Peyer's patch (tissue), 4 donors: ENCODE results near the gene ANKRD65.

Experiments
- POLR2A ChIP-seq, 2 donors: fragments of 450-650 bp; IDR thresholded peaks; one replicate each; pipeline ENCODE4 v1.5.1; 2017; ENCODE audit warnings: antibody characterized with exemption in 2 of 2, mild to moderate bottlenecking in 2 of 2, moderate library complexity in 2 of 2
- TF ChIP-seq, protein P1 (sequence below), 6 experiments: fragments of 450-650 bp in 4 of 6; fragments of 200-600 bp in 2 of 6; sonication (generic) in 1 of 6; IDR thresholded peaks; one replicate each; pipeline ENCODE4 v1.5.1; 2017 to 2019; ENCODE audit warnings: antibody characterized with exemption in 6 of 6, mild to moderate bottlenecking in 3 of 6, moderate library complexity in 1 of 6

DNA sequence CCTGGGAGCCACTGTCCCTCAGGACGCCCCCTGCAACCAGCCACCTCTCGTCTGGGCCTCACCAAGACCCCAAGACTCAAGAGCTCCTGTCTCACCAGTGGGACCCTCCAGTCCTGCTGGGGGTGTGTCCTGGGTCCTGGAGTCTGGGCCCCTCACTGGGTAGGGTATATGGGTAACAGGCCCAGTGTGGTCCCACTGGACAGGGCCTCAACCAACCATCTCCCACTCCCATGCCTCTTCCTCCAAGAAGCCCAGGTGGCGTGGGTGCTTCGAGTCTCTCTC is 13.7 kb upstream of the ANKRD65 start:
- TF ChIP-seq POLR2A (IDR thresholded peaks at IDR 0.05), result no peak
- TF ChIP-seq, protein P1, sequence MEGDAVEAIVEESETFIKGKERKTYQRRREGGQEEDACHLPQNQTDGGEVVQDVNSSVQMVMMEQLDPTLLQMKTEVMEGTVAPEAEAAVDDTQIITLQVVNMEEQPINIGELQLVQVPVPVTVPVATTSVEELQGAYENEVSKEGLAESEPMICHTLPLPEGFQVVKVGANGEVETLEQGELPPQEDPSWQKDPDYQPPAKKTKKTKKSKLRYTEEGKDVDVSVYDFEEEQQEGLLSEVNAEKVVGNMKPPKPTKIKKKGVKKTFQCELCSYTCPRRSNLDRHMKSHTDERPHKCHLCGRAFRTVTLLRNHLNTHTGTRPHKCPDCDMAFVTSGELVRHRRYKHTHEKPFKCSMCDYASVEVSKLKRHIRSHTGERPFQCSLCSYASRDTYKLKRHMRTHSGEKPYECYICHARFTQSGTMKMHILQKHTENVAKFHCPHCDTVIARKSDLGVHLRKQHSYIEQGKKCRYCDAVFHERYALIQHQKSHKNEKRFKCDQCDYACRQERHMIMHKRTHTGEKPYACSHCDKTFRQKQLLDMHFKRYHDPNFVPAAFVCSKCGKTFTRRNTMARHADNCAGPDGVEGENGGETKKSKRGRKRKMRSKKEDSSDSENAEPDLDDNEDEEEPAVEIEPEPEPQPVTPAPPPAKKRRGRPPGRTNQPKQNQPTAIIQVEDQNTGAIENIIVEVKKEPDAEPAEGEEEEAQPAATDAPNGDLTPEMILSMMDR (IDR thresholded peaks at IDR 0.05), result no peak
